Measurements from ENCODE around the gene ARHGAP42. TPM values are rescaled to one million over a fixed set of nuclear protein-coding genes. Genes with fewer than 3 reads are reported as not detected.
A peak's percentile ranks its signal among the peaks of the same experiment; 100 is the strongest.

The ARHGAP42 gene
- total and polyA plus RNA-seq, 3 donors from 2014 or later = 9.8 to 12.1 (median 10.4) TPM

DNA sequence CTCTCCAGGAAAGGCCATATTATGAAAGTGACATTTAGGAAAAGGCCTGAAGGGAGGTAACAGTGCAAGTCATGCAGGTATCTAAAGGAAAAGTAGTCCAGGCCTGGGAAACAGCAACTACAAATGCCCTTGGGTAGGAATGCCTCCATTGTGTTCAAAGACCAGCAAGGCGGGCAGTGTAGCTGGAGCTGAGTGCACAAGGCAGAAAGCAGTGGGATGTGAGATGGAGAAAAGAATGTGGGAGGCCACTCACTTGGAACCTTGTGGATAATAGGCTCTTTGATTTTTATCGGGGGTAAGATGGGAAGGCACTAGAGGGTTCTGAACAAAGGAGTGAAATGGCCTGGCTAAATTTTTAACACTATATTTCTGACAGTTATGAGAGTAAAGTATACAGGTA lies 253.9 kb downstream of the ARHGAP42 start:
- Histone ChIP-seq H3K4me1 (no peaks in the 10 kb centered on the region), H3K36me3 (ENCODE audit: low read depth, missing control alignments) (no peaks in the 10 kb centered on the region), H3K27me3 (no peaks in the 10 kb centered on the region), H3K4me3 (no peak overlapping the region), H3K27ac (no peak overlapping the region), H3K9me3 (no peaks in the 10 kb centered on the region)
- 60 to 83% methylated on average over 2 of the region's 2 CpGs for WGBS, 2 donors
- DNase-seq = no peak
- TF ChIP-seq POLR2A (IDR thresholded peaks at IDR 0.05) = no peak
- TF ChIP-seq, protein P1, sequence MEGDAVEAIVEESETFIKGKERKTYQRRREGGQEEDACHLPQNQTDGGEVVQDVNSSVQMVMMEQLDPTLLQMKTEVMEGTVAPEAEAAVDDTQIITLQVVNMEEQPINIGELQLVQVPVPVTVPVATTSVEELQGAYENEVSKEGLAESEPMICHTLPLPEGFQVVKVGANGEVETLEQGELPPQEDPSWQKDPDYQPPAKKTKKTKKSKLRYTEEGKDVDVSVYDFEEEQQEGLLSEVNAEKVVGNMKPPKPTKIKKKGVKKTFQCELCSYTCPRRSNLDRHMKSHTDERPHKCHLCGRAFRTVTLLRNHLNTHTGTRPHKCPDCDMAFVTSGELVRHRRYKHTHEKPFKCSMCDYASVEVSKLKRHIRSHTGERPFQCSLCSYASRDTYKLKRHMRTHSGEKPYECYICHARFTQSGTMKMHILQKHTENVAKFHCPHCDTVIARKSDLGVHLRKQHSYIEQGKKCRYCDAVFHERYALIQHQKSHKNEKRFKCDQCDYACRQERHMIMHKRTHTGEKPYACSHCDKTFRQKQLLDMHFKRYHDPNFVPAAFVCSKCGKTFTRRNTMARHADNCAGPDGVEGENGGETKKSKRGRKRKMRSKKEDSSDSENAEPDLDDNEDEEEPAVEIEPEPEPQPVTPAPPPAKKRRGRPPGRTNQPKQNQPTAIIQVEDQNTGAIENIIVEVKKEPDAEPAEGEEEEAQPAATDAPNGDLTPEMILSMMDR (IDR thresholded peaks at IDR 0.05) = no peak
- intact Hi-C loops (cut with DNase I; ENCODE audit: low total_unique reads) = no loop called here

DNA sequence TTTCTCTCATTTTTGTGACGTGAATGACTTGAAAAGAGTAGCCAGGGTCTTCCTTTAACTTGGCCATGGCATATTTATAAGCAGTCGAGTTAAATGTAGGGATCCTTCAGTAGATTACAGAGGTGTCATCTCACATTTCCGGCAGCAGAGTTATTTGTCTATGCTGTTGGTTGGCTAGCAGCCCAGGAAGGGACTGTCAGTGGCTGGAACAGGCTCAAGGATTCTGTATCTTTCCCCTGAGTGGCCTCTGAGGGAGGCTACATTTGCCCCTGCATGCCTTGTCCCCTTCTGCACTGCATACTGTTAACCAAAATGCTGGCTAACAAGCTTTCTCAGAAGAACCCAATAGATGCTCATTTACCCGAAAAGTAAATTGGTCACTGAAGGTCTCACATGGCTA lies 254.9 kb downstream of the ARHGAP42 start:
- Histone ChIP-seq H3K4me1 (no peaks in the 10 kb centered on the region), H3K9me3 (no peaks in the 10 kb centered on the region), H3K4me3 (no peak overlapping the region), H3K27me3 (no peaks in the 10 kb centered on the region), H3K27ac (no peak overlapping the region), H3K36me3 (ENCODE audit: low read depth, missing control alignments) (no peaks in the 10 kb centered on the region)
- intact Hi-C loops (cut with DNase I; ENCODE audit: low total_unique reads) = no loop called here
- DNase-seq = peak; percentile 34
- 54 to 61% methylated on average over 4 of the region's 4 CpGs for WGBS, 2 donors
- TF ChIP-seq, protein P1 (IDR thresholded peaks at IDR 0.05) = no peak
- no peak for TF ChIP-seq POLR2A (IDR thresholded peaks at IDR 0.05)

GRCh38 chr11:100948936-100949335 lies 261.8 kb downstream of the ARHGAP42 start:
- Histone ChIP-seq H3K36me3 (ENCODE audit: low read depth, missing control alignments) (no peaks in the 10 kb centered on the region), H3K4me1 (no peaks in the 10 kb centered on the region), H3K4me3 (no peak overlapping the region), H3K9me3 (no peaks in the 10 kb centered on the region), H3K27me3 (no peaks in the 10 kb centered on the region), H3K27ac (no peak overlapping the region)
- TF ChIP-seq, protein P1 (IDR thresholded peaks at IDR 0.05) = no peak
- TF ChIP-seq POLR2A (IDR thresholded peaks at IDR 0.05) = no peak
- no peak for DNase-seq
- intact Hi-C loops (cut with DNase I; ENCODE audit: low total_unique reads) = no loop called here
- 89 to 92% methylated on average over 2 of the region's 2 CpGs for WGBS, 2 donors

- Histone ChIP-seq H3K27ac (no peak overlapping the region), H3K4me1 (no peaks in the 10 kb centered on the region), H3K27me3 (no peaks in the 10 kb centered on the region), H3K4me3 (no peak overlapping the region), H3K9me3 (no peaks in the 10 kb centered on the region), H3K36me3 (ENCODE audit: low read depth, missing control alignments) (no peaks in the 10 kb centered on the region)
- intact Hi-C loops (cut with DNase I; ENCODE audit: low total_unique reads) = no loop called here
- no peak for DNase-seq
- TF ChIP-seq POLR2A (IDR thresholded peaks at IDR 0.05) = no peak
- TF ChIP-seq, protein P1 (IDR thresholded peaks at IDR 0.05) = no peak
- WGBS, 2 donors = 76 to 78% methylated on average over 2 of the region's 2 CpGs
Observed at GRCh38 chr11:100949443-100949842, 262.4 kb downstream of the ARHGAP42 start.

DNA sequence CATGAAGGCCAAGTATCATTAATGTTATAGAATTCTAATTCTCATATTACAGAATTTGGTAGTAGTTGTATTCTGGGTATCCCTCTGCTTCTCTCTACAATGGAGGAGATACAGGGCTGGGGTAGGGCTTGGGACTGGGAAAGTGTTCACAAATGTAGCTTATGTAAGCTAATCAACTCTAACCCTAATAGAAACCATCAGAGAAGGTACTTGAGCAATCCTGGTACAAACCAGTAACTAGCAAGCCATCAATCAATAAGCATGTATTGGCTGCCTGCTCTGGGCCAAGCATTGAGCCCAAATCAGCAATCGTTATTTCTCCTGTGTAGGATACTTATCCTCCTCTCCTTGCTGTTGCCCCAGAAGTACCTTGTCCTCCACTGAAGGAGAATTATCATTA lies 268.2 kb downstream of the ARHGAP42 start:
- H3K27me3 ChIP-seq = no peaks in the 10 kb centered on the region
- H3K4me1 ChIP-seq = no peaks in the 10 kb centered on the region
- H3K4me3 ChIP-seq = no peak overlapping the region
- H3K27ac ChIP-seq = no peak overlapping the region
- TF ChIP-seq, protein P1 (IDR thresholded peaks at IDR 0.05) = no peak
- TF ChIP-seq POLR2A (IDR thresholded peaks at IDR 0.05) = no peak
- DNase-seq = no peak
- no peaks in the 10 kb centered on the region for H3K36me3 ChIP-seq (ENCODE audit: low read depth, missing control alignments)
- no peaks in the 10 kb centered on the region for H3K9me3 ChIP-seq
- intact Hi-C loops (cut with DNase I; ENCODE audit: low total_unique reads) = no loop called here
- WGBS, 2 donors = 80 to 93% methylated on average over 1 of the region's 1 CpG

All from testis (tissue), 3 donors.